GM06990 (cell line): ENCODE results near the gene KLHL17.

Experiments used
- DNase-seq: peaks from one replicate; pipeline ENCODE4 v3.0.0-alpha.2; 2011; ENCODE audit not compliant: insufficient read length; ENCODE audit errors: extremely low read depth
- H3K27me3 ChIP-seq: replicated peaks from 2 replicates; pipeline ENCODE4 v1.6.0; 2011; ENCODE audit warnings: low read length; ENCODE audit not compliant: control insufficient read depth, insufficient read depth
- H3K36me3 ChIP-seq: 2 replicates; pipeline ENCODE4 v1.5.1; 2011; ENCODE audit warnings: low read length; ENCODE audit not compliant: control insufficient read depth, insufficient read depth
- H3K4me3 ChIP-seq: replicated peaks from 2 replicates; pipeline ENCODE4 v1.5.1; 2011; ENCODE audit warnings: low read depth, mild to moderate bottlenecking, control low read depth, low read length
- CTCF ChIP-seq: IDR thresholded peaks from 2 replicates; pipeline ENCODE4 v1.5.1; 2011; ENCODE audit warnings: low read length, control low read depth, mild to moderate bottlenecking, inconsistent platforms; ENCODE audit not compliant: insufficient read depth, poor library complexity, severe bottlenecking

Gene KLHL17

DNA sequence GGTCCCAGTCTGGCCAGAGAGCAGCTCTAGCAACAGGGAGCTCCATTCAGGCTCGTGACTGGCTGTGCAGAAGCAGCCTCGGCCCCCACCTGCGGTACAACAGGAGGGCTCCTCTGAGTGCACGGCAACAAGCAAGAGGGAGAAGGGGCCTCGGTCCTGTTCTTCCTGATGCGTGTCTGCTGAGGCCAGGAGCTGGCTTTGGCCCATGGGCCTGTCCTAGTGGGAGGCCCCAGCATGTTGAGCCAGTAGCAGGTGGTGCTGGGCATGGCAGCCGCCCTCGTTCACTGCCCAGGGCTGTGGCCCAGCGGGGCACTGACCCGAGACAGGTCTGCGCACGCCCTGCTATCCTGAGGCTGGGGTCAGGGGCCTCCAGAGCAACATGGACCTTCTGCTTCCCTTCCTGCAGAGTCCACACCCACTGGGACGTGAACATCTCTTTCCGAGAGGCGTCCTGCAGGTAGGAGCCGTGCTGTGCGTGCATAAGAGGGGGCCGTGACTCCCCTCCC lies 29.7 kb upstream of the KLHL17 start:
- H3K36me3 ChIP-seq, result no peaks in the 10 kb centered on the region
- no peak for TF ChIP-seq CTCF
- H3K27me3 ChIP-seq, result peaks cover 2% of the 10 kb centered on the region
- DNase-seq, result no peak
- no peak overlapping the region for H3K4me3 ChIP-seq

- Histone ChIP-seq H3K27me3 (no peaks in the 10 kb centered on the region; the same call in 1 of the 2 replicates), H3K4me3 (no peak overlapping the region), H3K36me3 (no peaks in the 10 kb centered on the region)
- no peak for DNase-seq
- TF ChIP-seq CTCF, result no peak
Observed at GRCh38 chr1:931380-932172, 28.8 kb upstream of the KLHL17 start.

- Histone ChIP-seq H3K36me3 (no peaks in the 10 kb centered on the region), H3K4me3 (no peak overlapping the region), H3K27me3 (no peaks in the 10 kb centered on the region; the same call in 1 of the 2 replicates)
- TF ChIP-seq CTCF, result no peak
- no peak for DNase-seq
Observed at GRCh38 chr1:932173-932510, 28.2 kb upstream of the KLHL17 start.

DNA sequence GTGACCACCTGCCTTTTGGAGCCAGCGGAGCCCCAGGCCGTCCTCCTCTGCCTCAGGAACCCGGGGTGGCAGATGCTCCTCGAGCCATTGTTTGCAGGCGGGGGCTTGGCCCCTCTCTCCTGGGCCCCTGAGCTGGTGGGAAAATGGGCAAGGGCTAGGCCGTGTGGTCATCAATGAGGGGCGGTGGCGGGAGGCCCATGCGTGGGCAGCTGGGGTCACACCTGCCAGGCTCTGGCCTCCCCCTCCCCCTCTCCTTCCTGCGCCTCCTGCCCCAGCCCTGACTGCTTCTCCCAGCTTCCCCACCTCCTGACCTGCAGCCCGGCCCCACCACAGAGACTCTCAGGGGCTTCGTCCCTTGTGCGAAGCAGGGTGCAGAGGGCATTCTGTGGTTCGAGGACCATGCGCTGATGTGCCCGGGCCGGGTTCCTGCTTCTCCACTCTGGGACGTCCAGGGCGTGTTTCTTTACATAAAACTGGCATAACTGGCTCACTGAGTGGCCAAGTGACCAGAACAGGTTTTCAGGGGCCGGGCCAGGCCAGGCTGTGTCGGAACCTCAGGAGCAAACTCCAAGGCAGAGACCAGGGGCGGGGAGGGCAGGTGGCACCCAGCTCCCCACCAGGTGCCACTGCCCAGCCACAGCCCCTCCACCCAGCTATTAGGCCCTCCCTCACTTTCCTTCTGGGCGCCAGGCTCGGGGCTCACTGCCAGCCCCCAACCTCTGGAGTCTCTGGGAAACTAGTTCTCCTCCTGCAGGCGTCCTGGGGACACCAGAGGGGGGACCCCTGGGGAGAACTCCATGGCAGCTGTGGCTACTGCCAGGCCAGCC lies 27.4 kb upstream of the KLHL17 start:
- DNase-seq, result no peak
- TF ChIP-seq CTCF, result no peak
- H3K36me3 ChIP-seq, result no peaks in the 10 kb centered on the region
- no peak overlapping the region for H3K4me3 ChIP-seq
- no peaks in the 10 kb centered on the region; the same call in 1 of the 2 replicates for H3K27me3 ChIP-seq

GRCh38 chr1:933603-933940 lies 26.8 kb upstream of the KLHL17 start:
- TF ChIP-seq CTCF, result no peak
- Histone ChIP-seq H3K36me3 (no peaks in the 10 kb centered on the region), H3K27me3 (no peaks in the 10 kb centered on the region; the same call in 1 of the 2 replicates), H3K4me3 (no peak overlapping the region)
- DNase-seq, result no peak
